Esophagus squamous epithelium (tissue), 5 donors: ENCODE measurements around the gene CHST11. TPM values are rescaled to one million over a fixed set of nuclear protein-coding genes. Genes with fewer than 3 reads are reported as not detected.

Experiments used
- DNase-seq: peaks from one replicate; lab custom pipeline; 2025; lab: John Stamatoyannopoulos, UW
- H3K27ac ChIP-seq, 4 donors: fragments of 200-600 bp; sonication (generic); one replicate each; pipeline ENCODE4 v1.5.1; 2016 to 2019; ENCODE audit warnings: mild to moderate bottlenecking in 1 of 4
- H3K27me3 ChIP-seq, 4 donors: fragments of 200-600 bp; sonication (generic); 1 replicate in 3 of 4; 2 replicates in 1 of 4; pipeline versions ENCODE4 v1.5.1 to v1.6.0; 2017 to 2021; ENCODE audit warnings: antibody characterized with exemption in 1 of 4
- H3K36me3 ChIP-seq, 3 donors: fragments of 200-600 bp; sonication (generic); one replicate each; pipeline ENCODE4 v1.5.1; 2016 to 2019
- H3K4me1 ChIP-seq, 3 donors: fragments of 200-600 bp; sonication (generic); one replicate each; pipeline ENCODE4 v1.5.1; 2017 to 2019
- H3K4me3 ChIP-seq, 4 donors: fragments of 200-600 bp; sonication (generic); 1 replicate in 3 of 4; 2 replicates in 1 of 4; pipeline ENCODE4 v1.5.1; 2016 to 2019; ENCODE audit warnings: mild to moderate bottlenecking in 2 of 4, moderate library complexity in 1 of 4
- H3K9me3 ChIP-seq, 3 donors: fragments of 200-600 bp; sonication (generic); one replicate each; pipeline ENCODE4 v1.5.1; 2016 to 2019
- CTCF ChIP-seq, 6 experiments: fragments of 450-650 bp in 4 of 6; fragments of 200-600 bp in 2 of 6; sonication (generic) in 2 of 6; IDR thresholded peaks; one replicate each; pipeline ENCODE4 v1.5.1; 2016 to 2019; ENCODE audit warnings: antibody characterized with exemption in 6 of 6, mild to moderate bottlenecking in 4 of 6, moderate library complexity in 4 of 6
- POLR2A ChIP-seq, 4 donors: fragments of 450-650 bp; IDR thresholded peaks; one replicate each; pipeline ENCODE4 v1.6.1; 2017; ENCODE audit warnings: antibody characterized with exemption in 4 of 4, mild to moderate bottlenecking in 4 of 4, moderate library complexity in 3 of 4
- WGBS, 2 donors: methylation state at CpG; one replicate each; pipeline ENCODE4 v1.1.5; 2018; 5-methylcytosine and 5-hydroxymethylcytosine counted together
- intact Hi-C: fragments of 100-400 bp; cut with DNase I; formaldehyde crosslinking; loops from one replicate; pipeline ENCODE4 v1.15.0; 2022
- total RNA-seq, 4 donors: library from RNA; depleted of rRNA; stranded (reverse); fragments of >200 nt; gene quantifications; one replicate each; pipeline ENCODE4 v1.1.0, GENCODE V29; 2016
- donor health status: DM: yes; HTN: yes; CAD: no.

Gene CHST11
- total RNA-seq, 4 donors from 2014 or later, result 6.3 to 12.6 (median 10.3) TPM

- WGBS, 2 donors, result 56 to 95% methylated on average over 2 of the region's 2 CpGs
- Histone ChIP-seq H3K4me1 (peaks cover 0 to 15% (median 13%) of the 10 kb centered on the region in 3 donors), H3K36me3 (no peaks in the 10 kb centered on the region), H3K27me3 (no peaks in the 10 kb centered on the region), H3K4me3 (no peak overlapping the region), H3K9me3 (no peaks in the 10 kb centered on the region), H3K27ac (no peak overlapping the region)
- TF ChIP-seq CTCF (IDR thresholded peaks at IDR 0.05), result no peak
- intact Hi-C loops, result no loop called here
- no peak for DNase-seq
Observed at GRCh38 chr12:104747330-104747729, 290.6 kb downstream of the CHST11 start.

- no peak for DNase-seq
- TF ChIP-seq CTCF (IDR thresholded peaks at IDR 0.05), result no peak
- TF ChIP-seq POLR2A (IDR thresholded peaks at IDR 0.05), result no peak
Observed at GRCh38 chr12:104747955-104748354, 291.2 kb downstream of the CHST11 start.

DNA sequence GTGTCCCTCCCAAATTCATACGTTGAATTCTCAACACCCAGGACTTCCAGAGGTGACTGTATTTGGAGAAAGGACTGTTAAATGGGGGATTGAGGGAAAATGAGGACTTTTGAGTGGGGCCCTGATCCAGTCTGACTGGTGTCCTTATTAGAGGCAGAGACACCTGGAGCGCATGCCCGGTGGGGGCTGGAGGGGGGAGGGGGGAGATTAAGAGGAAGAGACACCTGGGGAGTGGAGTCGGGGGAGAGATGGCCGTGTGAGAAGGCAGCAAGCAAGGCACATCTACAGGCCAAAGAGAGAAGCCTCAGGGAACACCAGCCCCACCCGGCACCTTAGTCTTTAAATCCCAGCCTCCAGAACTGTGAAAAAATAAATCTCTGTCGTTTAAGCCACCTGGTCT is 291.6 kb downstream of the CHST11 start:
- H3K36me3 ChIP-seq, result no peaks in the 10 kb centered on the region
- no peak for DNase-seq
- no peak for TF ChIP-seq CTCF (IDR thresholded peaks at IDR 0.05)
- no peaks in the 10 kb centered on the region for H3K27me3 ChIP-seq
- no peak overlapping the region for H3K4me3 ChIP-seq
- H3K27ac ChIP-seq, result no peak overlapping the region
- H3K4me1 ChIP-seq, result peaks cover 0 to 10% (median 7%) of the 10 kb centered on the region in 3 donors
- intact Hi-C loops, result no loop called here
- WGBS, 2 donors, result 65 to 67% methylated on average over 7 of the region's 7 CpGs
- no peaks in the 10 kb centered on the region for H3K9me3 ChIP-seq

More at GRCh38 chr12:104747955-104748354, 291.2 kb downstream of the CHST11 start:
- Histone ChIP-seq H3K27ac (no peak overlapping the region), H3K9me3 (no peaks in the 10 kb centered on the region), H3K4me1 (peaks cover 0 to 10% (median 8%) of the 10 kb centered on the region in 3 donors), H3K27me3 (no peaks in the 10 kb centered on the region), H3K36me3 (no peaks in the 10 kb centered on the region), H3K4me3 (no peak overlapping the region)
- intact Hi-C loops, result no loop called here
- 80 to 88% methylated on average over 8 of the region's 8 CpGs for whole genome bisulfite sequencing, 2 donors

DNA sequence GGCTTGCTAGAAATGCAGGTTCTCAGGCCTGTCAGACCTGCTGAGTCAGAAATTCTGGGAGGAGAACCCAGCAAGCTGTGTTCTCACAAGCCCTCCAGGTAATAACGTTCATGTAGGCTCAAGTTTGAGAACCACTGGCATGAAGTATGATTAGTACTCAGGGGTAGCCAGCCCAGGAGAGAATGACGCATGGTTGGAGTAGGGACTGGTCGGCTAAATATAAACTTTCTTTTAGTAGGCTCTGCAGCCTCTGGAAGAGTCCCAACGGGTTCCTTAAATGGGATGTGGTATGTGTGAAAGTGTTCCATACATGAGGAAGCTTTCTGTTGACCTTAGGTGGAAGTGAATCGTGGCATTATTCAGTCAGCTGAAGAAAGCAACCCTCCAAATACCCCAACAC is 292.0 kb downstream of the CHST11 start:
- intact Hi-C loops, result no loop called here
- 16 to 38% methylated on average over 4 to 5 of the region's 5 CpGs for WGBS, 2 donors
- no peaks in the 10 kb centered on the region for H3K9me3 ChIP-seq
- H3K27me3 ChIP-seq, result no peaks in the 10 kb centered on the region
- H3K4me3 ChIP-seq, result no peak overlapping the region
- H3K4me1 ChIP-seq, result peaks cover 0 to 10% (median 7%) of the 10 kb centered on the region in 3 donors
- no peak for DNase-seq
- no peak overlapping the region for H3K27ac ChIP-seq
- no peaks in the 10 kb centered on the region for H3K36me3 ChIP-seq
- no peak for TF ChIP-seq CTCF (IDR thresholded peaks at IDR 0.05)
- TF ChIP-seq POLR2A (IDR thresholded peaks at IDR 0.05), result no peak

DNA sequence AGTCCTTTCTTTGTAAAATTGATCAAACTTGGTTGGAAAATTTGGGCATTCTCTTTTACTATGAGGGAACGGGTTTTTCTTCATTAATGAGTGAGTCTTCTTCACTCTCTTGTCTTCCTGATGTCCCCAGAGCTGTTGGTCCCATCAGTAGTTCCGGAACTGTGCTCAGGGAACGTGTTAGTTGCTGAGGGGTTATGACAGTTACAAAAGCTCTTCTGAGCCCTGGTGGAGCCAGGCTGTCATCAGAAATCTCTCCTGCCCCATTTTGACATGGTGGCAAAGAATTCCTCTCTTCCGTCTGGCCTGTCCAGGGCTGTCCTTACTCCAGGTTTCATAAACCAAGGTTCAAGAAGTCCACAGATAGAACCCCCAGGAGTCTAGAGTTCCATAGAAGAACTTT is 292.8 kb downstream of the CHST11 start:
- H3K4me1 ChIP-seq, result peaks cover 0 to 10% (median 7%) of the 10 kb centered on the region in 3 donors
- no peak overlapping the region for H3K27ac ChIP-seq
- WGBS, 2 donors, result 92 to 98% methylated on average over 4 of the region's 4 CpGs
- H3K27me3 ChIP-seq, result no peaks in the 10 kb centered on the region
- no peak for TF ChIP-seq POLR2A (IDR thresholded peaks at IDR 0.05)
- TF ChIP-seq CTCF (IDR thresholded peaks at IDR 0.05), result no peak
- intact Hi-C loops, result no loop called here
- DNase-seq, result no peak
- H3K36me3 ChIP-seq, result no peaks in the 10 kb centered on the region
- no peaks in the 10 kb centered on the region for H3K9me3 ChIP-seq
- H3K4me3 ChIP-seq, result no peak overlapping the region
